H1 (cell line): Measurements from ENCODE around the gene CSKMT. TPM values are rescaled to one million over a fixed set of nuclear protein-coding genes. Genes with fewer than 3 reads are reported as not detected.
A peak's percentile ranks its signal among the peaks of the same experiment; 100 is the strongest.

Experiments
- ASH2L ChIP-seq: fragments of 200-600, 300-600 bp; sonication (generic); IDR thresholded peaks from one replicate; pipeline ENCODE4 v1.7.1; 2017; ENCODE audit warnings: low read length
- ATF2 ChIP-seq: IDR thresholded peaks from 2 replicates; pipeline ENCODE4 v1.6.1; 2012; ENCODE audit warnings: low read length, inconsistent platforms
- CBX5 ChIP-seq: fragments of 300-800, 300-1000 bp; sonication (generic); IDR thresholded peaks from 2 replicates; pipeline ENCODE4 v1.7.1; 2016; ENCODE audit warnings: antibody characterized with exemption, low read length, low read depth
- CEBPB ChIP-seq: IDR thresholded peaks from 2 replicates; pipeline ENCODE4 v1.6.1; 2012; ENCODE audit warnings: low read depth, low read length
- E2F6 ChIP-seq: IDR thresholded peaks from 2 replicates; pipeline ENCODE4 v1.6.1; 2012; ENCODE audit warnings: inconsistent platforms
- MAFK ChIP-seq: IDR thresholded peaks from 2 replicates; pipeline ENCODE4 v1.6.1; 2012; ENCODE audit warnings: low read depth, mild to moderate bottlenecking, improper control_type of control experiment, low read length
- MAX ChIP-seq: IDR thresholded peaks from 2 replicates; pipeline ENCODE4 v1.6.1; 2012; ENCODE audit warnings: inconsistent platforms
- NANOG ChIP-seq: IDR thresholded peaks from 2 replicates; pipeline ENCODE4 v1.6.1; 2011; ENCODE audit warnings: low read length, low read depth, mild to moderate bottlenecking, inconsistent platforms; ENCODE audit not compliant: insufficient read depth, poor library complexity, severe bottlenecking
- POLR2A ChIP-seq, 2 experiments: IDR thresholded peaks; 1 replicate in 1 of 2; 2 replicates in 1 of 2; pipeline ENCODE4 v1.6.1; 2011; ENCODE audit warnings: low read depth in 2 of 2, low read length in 2 of 2, mild to moderate bottlenecking in 2 of 2; ENCODE audit errors: control extremely low read depth in 1 of 2
- POU5F1 ChIP-seq: IDR thresholded peaks from 2 replicates; pipeline ENCODE4 v1.6.1; 2011; ENCODE audit warnings: low read depth, mild to moderate bottlenecking, low read length, moderate library complexity
- RAD21 ChIP-seq, 2 experiments: IDR thresholded peaks in 1 of 2; conservative IDR thresholded peaks in 1 of 2; 2 replicates each; pipeline ENCODE4 v1.6.1; 2011; ENCODE audit warnings: low read depth in 2 of 2, low read length in 2 of 2, improper control_type of control experiment in 1 of 2, inconsistent platforms in 1 of 2, mild to moderate bottlenecking in 1 of 2, moderate library complexity in 1 of 2
- RFX5 ChIP-seq: IDR thresholded peaks from 2 replicates; pipeline ENCODE4 v1.6.1; 2011; ENCODE audit warnings: low read depth, low read length, improper control_type of control experiment, borderline replicate concordance
- RNF2 ChIP-seq: fragments of 200-900, 300-1000 bp; sonication (generic); IDR thresholded peaks from 2 replicates; pipeline ENCODE4 v1.7.1; 2016; ENCODE audit warnings: borderline replicate concordance, low read depth, mild to moderate bottlenecking, antibody characterized with exemption, low read length; ENCODE audit not compliant: poor library complexity, severe bottlenecking; ENCODE audit errors: missing control alignments
- SP1 ChIP-seq: IDR thresholded peaks from 2 replicates; pipeline ENCODE4 v1.6.1; 2011; ENCODE audit warnings: low read depth, low read length
- SRF ChIP-seq: IDR thresholded peaks from 2 replicates; pipeline ENCODE4 v1.6.1; 2011; ENCODE audit warnings: mild to moderate bottlenecking, low read depth, low read length, moderate library complexity
- TAF1 ChIP-seq: IDR thresholded peaks from 2 replicates; pipeline ENCODE4 v1.6.1; 2011; ENCODE audit warnings: mild to moderate bottlenecking, low read depth, low read length
- YY1 ChIP-seq: IDR thresholded peaks from 2 replicates; pipeline ENCODE4 v1.6.1; 2011; ENCODE audit warnings: low read depth, mild to moderate bottlenecking, low read length
- polyA plus RNA-seq, 7 experiments: library from polyadenylated mRNA; depleted of rRNA in 3 of 7; stranded (reverse) in 5 of 7; unstranded in 2 of 7; fragments of >200 nt in 5 of 7; fragments of 200-250 nt in 2 of 7; gene quantifications; 1 replicate in 5 of 7; 2 replicates in 1 of 7; 4 replicates in 1 of 7; pipeline versions ENCODE4 v1.2.1 to v1.2.3, GENCODE V29; 2011 to 2013; ENCODE audit warnings: missing spikeins in 2 of 7, mixed read lengths in 2 of 7
- total RNA-seq: library from RNA; stranded (reverse); fragmentation: NEBNext Ultra II Directional; extraction: Animal tissue kit (Norgen Biotek cat#: 25700); gene quantifications from 2 replicates; pipeline ENCODE4 v1.2.1, GENCODE V29; 2021

CSKMT gene
- total and polyA plus RNA-seq, 2 of the 8 experiments (the other 6 are each of a cell fraction or from before 2014, with no cell fraction given), result 12.0 to 66.1 TPM

GRCh38 chr11:62707277-62707861, 42.3 kb downstream of the CSKMT start, which contains the start of the genes BSCL2 and GNG3 (continued):
- peak; percentile 90 for TF ChIP-seq ATF2
- TF ChIP-seq NANOG, result no peak
- TF ChIP-seq SP1, result peak; percentile 95
- peak; percentile 91 for TF ChIP-seq MAX
- TF ChIP-seq RAD21 (IDR thresholded peaks at IDR 0.05 in 1 of 2, conservative IDR thresholded peaks at IDR 0.05 in 1 of 2; ENCODE audit: low read depth in 2 of 2, low read length in 2 of 2), result 0 out of 4 replicates have a peak, but pooled peaks of 1 of the 2 experiments have one; percentile 2
- TF ChIP-seq MAFK, result peak; percentile 55; the same call in 1 of the 2 replicates
- no peak for TF ChIP-seq POU5F1
- no peak for TF ChIP-seq E2F6
- TF ChIP-seq TAF1, result peak; percentile 89
- TF ChIP-seq SRF, result no peak
- TF ChIP-seq POLR2A (IDR thresholded peaks at IDR 0.05; ENCODE audit: control extremely low read depth in 1 of 2, low read depth in 2 of 2, low read length in 2 of 2), result no peak
- TF ChIP-seq CEBPB, result no peak
- peak; percentile 81 for TF ChIP-seq YY1
- no peak for TF ChIP-seq CBX5
- TF ChIP-seq ASH2L, result peak; percentile 39
- no peak for TF ChIP-seq RNF2
- no peak for TF ChIP-seq RFX5
